ENCODE data around the gene SAA1. TPM values are rescaled to one million over a fixed set of nuclear protein-coding genes. Genes with fewer than 3 reads are reported as not detected.

Gene SAA1
- total and polyA plus RNA-seq, 9 of the 15 experiments (the other 6 are each of a cell fraction or from before 2014, with no cell fraction given): 6.3 TPM; not detected in 8

DNA sequence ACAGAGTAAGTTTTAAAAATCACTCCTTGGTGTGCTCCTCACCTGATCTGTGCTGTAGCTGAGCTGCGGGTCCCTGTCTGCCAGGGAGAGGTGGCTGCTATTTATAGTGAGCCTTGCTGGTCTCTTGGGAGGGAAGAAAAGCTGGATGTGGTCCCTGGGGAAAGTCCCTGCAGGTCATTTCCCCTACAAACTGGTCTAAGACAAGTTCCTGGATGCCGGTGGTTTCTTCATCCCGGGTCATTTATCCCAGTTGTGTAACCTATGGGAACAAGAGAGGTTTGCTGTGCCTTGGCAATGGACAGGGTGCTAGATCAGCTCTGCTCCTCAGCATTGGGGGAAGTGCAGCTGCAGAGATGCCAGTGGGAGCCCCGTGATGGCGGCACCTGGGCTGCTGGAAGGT, 17.5 kb upstream of the SAA1 start, which contains the start of gene SAA2 (continued):
- TF ChIP-seq, protein P1, sequence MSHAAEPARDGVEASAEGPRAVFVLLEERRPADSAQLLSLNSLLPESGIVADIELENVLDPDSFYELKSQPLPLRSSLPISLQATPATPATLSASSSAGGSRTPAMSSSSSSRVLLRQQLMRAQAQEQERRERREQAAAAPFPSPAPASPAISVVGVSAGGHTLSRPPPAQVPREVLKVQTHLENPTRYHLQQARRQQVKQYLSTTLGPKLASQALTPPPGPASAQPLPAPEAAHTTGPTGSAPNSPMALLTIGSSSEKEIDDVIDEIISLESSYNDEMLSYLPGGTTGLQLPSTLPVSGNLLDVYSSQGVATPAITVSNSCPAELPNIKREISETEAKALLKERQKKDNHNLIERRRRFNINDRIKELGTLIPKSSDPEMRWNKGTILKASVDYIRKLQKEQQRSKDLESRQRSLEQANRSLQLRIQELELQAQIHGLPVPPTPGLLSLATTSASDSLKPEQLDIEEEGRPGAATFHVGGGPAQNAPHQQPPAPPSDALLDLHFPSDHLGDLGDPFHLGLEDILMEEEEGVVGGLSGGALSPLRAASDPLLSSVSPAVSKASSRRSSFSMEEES (CRISPR knock-in tag; IDR thresholded peaks at IDR 0.05): no peak
- no peak for TF ChIP-seq ELF1 (tag; IDR thresholded peaks at IDR 0.05)

DNA sequence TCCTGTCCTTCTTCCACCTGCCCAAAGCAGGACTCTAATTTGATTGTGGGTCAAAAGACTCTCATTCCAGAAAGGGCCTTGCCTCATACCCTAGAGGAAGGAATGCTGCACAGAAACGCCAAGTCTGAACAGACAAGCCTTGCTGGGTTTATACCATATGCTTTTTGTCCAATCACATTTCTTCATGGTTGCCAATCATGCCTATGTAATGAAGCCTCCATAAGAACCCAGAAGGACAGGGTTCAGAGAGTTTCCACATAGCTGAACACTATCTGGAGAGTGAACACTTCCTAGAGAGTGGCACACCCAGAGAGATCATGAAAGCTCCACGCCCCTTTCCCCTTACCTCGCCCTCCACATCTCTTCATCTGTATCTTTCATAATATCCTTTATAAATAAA, 12.8 kb upstream of the SAA1 start:
- no peak overlapping the region for H3K4me3 ChIP-seq
- ATAC-seq (no peak), DNase-seq (ENCODE audit: extremely low read depth in 1 of 4, low spot score in 3 of 4) (no peak), FAIRE-seq (no peak)
- POLR2A ChIA-PET: interaction anchor here (0.6 kb wide), 1 partner anchor 14 kb away, joined by 3 read pairs; no protein-coding TSS in a partner anchor
- H3K27me3 ChIP-seq (ENCODE audit: control insufficient read depth in 2 of 2, insufficient read depth in 2 of 2, low read length in 2 of 2): peaks cover 30 to 49% of the 10 kb centered on the region in 2 experiments
- H3K9me3 ChIP-seq (replicated peaks; ENCODE audit: control insufficient read depth, insufficient read depth, low read depth, low read length): no peaks in the 10 kb centered on the region
- H2AFZ ChIP-seq (ENCODE audit: low read depth, low read length): no peak overlapping the region
- H3K9ac ChIP-seq (ENCODE audit: insufficient read depth in 1 of 2, low read depth in 2 of 2, low read length in 2 of 2): no peak overlapping the region
- 6% methylated on average over 3 of the region's 3 CpGs for WGBS (ENCODE audit: insufficient coverage, low coverage, missing lambda C conversion rate)
- CTCF ChIA-PET (ENCODE audit: low intra/inter-chr PET ratio): no interaction called here
- no TSS peak for BruUV-seq (replicated peaks)
- no peaks in the 10 kb centered on the region; the same call in 1 of the 2 replicates for H4K20me1 ChIP-seq (replicated peaks; ENCODE audit: control insufficient read depth, insufficient read depth, low read length)
- in situ Hi-C loops (cut with MboI) (loop anchor here (10.0 kb wide), 1 partner anchor 402 kb away; no protein-coding TSS in a partner anchor), intact Hi-C loops (cut with micrococcal nuclease) (no loop called here)
- no peaks in the 10 kb centered on the region for H3K79me2 ChIP-seq (ENCODE audit: control insufficient read depth, insufficient read depth, low read length)
- H3K4me2 ChIP-seq (ENCODE audit: insufficient read depth, low read length): no peak overlapping the region
- no peaks in the 10 kb centered on the region for H3K9me1 ChIP-seq (ENCODE audit: control insufficient read depth, insufficient read depth, low read length)
- no peaks in the 10 kb centered on the region for H3K36me3 ChIP-seq (ENCODE audit: control insufficient read depth, insufficient read depth, low read length)
- H3K4me1 ChIP-seq (replicated peaks in 1 of 2; ENCODE audit: control insufficient read depth in 2 of 2, insufficient read depth in 2 of 2, low read length in 2 of 2): no peaks in the 10 kb centered on the region
- no peak overlapping the region for H3K27ac ChIP-seq (ENCODE audit: extremely low read depth, low read depth, low read length)
- TF ChIP-seq, protein P2, sequence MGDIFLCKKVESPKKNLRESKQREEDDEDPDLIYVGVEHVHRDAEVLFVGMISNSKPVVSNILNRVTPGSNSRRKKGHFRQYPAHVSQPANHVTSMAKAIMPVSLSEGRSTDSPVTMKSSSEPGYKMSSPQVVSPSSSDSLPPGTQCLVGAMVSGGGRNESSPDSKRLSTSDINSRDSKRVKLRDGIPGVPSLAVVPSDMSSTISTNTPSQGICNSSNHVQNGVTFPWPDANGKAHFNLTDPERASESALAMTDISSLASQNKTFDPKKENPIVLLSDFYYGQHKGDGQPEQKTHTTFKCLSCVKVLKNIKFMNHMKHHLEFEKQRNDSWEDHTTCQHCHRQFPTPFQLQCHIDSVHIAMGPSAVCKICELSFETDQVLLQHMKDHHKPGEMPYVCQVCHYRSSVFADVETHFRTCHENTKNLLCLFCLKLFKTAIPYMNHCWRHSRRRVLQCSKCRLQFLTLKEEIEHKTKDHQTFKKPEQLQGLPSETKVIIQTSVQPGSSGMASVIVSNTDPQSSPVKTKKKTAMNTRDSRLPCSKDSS (IDR thresholded peaks at IDR 0.05; ENCODE audit: low read depth, partially characterized antibody): no peak
- TF ChIP-seq STAT5B (CRISPR knock-in tag; IDR thresholded peaks at IDR 0.05) (no peak), PCBP1 (IDR thresholded peaks at IDR 0.05; ENCODE audit: low read depth, low read length, poor library complexity, severe bottlenecking) (no peak)
- TF ChIP-seq, protein P3, sequence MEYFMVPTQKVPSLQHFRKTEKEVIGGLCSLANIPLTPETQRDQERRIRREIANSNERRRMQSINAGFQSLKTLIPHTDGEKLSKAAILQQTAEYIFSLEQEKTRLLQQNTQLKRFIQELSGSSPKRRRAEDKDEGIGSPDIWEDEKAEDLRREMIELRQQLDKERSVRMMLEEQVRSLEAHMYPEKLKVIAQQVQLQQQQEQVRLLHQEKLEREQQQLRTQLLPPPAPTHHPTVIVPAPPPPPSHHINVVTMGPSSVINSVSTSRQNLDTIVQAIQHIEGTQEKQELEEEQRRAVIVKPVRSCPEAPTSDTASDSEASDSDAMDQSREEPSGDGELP (CRISPR knock-in tag; IDR thresholded peaks at IDR 0.05; ENCODE audit: borderline replicate concordance): no peak
- TF ChIP-seq, protein P4, sequence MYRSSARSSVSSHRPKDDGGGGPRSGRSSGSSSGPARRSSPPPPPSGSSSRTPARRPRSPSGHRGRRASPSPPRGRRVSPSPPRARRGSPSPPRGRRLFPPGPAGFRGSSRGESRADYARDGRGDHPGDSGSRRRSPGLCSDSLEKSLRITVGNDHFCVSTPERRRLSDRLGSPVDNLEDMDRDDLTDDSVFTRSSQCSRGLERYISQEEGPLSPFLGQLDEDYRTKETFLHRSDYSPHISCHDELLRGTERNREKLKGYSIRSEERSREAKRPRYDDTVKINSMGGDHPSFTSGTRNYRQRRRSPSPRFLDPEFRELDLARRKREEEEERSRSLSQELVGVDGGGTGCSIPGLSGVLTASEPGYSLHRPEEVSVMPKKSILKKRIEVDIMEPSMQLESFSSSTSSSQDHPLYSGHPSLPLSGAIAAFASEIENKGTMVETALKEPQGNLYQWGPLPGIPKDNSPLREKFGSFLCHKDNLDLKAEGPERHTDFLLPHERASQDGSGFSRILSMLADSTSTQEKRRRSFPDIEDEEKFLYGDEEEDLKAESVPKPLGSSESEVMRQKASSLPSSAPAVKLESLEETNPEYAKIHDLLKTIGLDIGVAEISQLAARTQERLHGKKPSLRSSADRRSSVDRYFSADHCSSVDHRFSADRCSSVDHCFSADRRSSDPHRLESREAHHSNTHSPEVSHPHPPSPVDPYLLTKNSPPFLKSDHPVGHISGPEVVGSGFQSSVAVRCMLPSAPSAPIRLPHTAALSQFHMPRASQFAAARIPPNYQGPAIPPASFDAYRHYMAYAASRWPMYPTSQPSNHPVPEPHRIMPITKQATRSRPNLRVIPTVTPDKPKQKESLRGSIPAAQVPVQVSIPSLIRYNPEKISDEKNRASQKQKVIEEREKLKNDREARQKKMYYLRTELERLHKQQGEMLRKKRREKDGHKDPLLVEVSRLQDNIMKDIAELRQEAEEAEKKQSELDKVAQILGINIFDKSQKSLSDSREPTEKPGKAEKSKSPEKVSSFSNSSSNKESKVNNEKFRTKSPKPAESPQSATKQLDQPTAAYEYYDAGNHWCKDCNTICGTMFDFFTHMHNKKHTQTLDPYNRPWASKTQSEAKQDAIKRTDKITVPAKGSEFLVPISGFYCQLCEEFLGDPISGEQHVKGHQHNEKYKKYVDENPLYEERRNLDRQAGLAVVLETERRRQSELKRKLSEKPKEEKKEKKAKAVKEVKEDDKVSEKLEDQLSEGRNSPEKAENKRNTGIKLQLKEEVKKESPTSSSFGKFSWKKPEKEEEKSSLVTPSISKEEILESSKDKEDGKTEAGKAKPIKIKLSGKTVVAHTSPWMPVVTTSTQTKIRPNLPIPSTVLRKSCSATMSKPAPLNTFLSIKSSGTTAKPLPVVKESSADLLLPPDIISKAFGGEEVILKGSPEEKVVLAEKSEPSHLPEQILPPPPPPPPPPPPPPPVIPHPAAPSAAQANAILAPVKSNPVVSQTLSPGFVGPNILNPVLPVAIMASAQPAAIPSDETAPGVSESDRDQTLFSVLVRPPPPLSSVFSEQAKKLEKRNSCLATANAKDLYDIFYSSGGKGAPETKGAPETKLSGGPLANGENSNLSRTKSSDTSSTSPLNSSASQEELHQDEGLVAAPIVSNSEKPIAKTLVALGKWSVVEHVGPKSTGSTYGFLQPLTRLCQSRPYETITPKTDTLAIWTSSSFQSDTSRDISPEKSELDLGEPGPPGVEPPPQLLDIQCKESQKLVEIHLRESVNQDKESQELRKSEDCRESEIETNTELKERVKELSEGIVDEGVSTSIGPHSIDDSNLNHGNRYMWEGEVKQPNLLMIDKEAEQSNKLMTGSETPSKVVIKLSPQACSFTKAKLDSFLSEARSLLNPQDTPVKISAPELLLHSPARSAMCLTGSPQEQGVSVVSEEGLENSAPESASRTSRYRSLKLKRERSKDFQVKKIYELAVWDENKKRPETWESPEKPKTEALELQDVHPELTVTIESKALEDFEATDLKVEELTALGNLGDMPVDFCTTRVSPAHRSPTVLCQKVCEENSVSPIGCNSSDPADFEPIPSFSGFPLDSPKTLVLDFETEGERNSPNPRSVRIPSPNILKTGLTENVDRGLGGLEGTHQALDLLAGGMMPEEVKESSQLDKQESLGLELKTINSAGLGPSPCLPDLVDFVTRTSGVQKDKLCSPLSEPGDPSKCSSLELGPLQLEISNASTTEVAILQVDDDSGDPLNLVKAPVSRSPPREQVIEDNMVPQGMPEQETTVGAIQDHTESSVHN (IDR thresholded peaks at IDR 0.05; ENCODE audit: borderline replicate concordance in 1 of 2, low read depth in 1 of 2): no peak

All from K562 (cell line).